ENCODE measurements around the gene DUOXA2.
A peak's percentile ranks its signal among the peaks of the same experiment; 100 is the strongest.

GRCh38 chr15:45126535-45127158 is 12.5 kb downstream of the DUOXA2 start:
- TF ChIP-seq CTCF (IDR thresholded peaks at IDR 0.05; ENCODE audit: low read depth, low read length) (peak; percentile 86), EZH2phosphoT487 (IDR thresholded peaks at IDR 0.05; ENCODE audit: low read depth) (no peak)

All from OCI-LY3 (cell line).